Ishikawa (cell line): ENCODE measurements around the gene NUB1.

Experiments
- CEBPB ChIP-seq: IDR thresholded peaks from 2 replicates; pipeline ENCODE4 v1.6.1; 2012
- CREB1 ChIP-seq: IDR thresholded peaks from 2 replicates; pipeline ENCODE4 v1.6.1; 2012; ENCODE audit warnings: low read depth
- EP300 ChIP-seq: IDR thresholded peaks from 2 replicates; pipeline ENCODE4 v1.6.1; 2012; ENCODE audit warnings: borderline replicate concordance
- TAF1 ChIP-seq: IDR thresholded peaks from 2 replicates; pipeline ENCODE4 v1.6.1; 2012; ENCODE audit warnings: low read depth, mild to moderate bottlenecking
- TEAD4 ChIP-seq: IDR thresholded peaks from 2 replicates; pipeline ENCODE4 v1.6.1; 2012
- TF ChIP-seq, protein P1 (sequence below): IDR thresholded peaks from 2 replicates; pipeline ENCODE4 v1.6.1; 2012

DNA sequence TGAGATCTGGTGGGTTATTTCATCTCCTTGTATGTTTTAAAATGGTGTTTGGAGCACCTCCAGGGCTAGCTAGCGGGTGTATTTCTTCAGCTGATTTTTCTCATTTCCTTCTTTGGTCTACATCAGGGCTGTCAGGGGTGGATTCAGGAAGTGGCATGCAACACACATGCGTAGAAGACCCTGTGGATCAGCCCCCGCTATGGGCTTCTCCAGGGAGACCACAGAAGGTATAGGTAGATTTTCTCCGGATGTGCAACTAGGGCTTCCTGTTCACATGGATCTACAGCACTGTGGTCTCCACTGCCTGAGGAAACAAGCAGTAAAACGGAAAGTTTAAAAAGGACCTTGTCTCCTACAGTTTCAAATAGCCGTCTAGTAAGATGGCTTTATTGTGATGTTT lies 10.4 kb downstream of the NUB1 start:
- TF ChIP-seq TEAD4 (no peak), CREB1 (no peak), TAF1 (no peak), EP300 (no peak), CEBPB (no peak)
- TF ChIP-seq, protein P1, sequence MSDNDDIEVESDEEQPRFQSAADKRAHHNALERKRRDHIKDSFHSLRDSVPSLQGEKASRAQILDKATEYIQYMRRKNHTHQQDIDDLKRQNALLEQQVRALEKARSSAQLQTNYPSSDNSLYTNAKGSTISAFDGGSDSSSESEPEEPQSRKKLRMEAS = no peak
